NCI-H1092 treated with DMSO at 0.1 percent for 48 hours (cell line): ENCODE results near the gene ZNF837.
"Not testable (repeated sequence)": the region's sequence is repeated elsewhere in the genome, so short reads cannot be mapped to it uniquely, and the experiment has no call there.

Experiments
- DNase-seq: peaks from one replicate; lab custom pipeline; 2025; lab: John Stamatoyannopoulos, UW

The ZNF837 gene

DNA sequence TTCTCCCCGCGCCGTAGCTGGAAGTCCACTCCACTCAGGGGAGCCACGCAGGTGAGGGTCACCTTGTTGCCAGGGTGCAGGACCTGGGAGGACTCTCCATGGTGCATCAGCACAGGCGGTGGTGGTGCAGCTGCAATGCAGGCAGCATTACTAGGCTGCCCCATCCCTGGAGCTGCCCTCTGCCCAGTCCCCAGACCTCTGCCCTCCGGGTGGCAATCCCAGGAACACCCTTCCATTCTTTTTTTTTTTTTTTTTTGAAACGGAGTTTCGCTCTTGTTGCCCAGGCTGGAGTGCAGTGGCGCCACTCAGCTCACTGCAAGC, 29.3 kb downstream of the ZNF837 start:
- no peak for DNase-seq

GRCh38 chr19:58350871-58351557, 29.8 kb downstream of the ZNF837 start:
- DNase-seq, result no peak

DNA sequence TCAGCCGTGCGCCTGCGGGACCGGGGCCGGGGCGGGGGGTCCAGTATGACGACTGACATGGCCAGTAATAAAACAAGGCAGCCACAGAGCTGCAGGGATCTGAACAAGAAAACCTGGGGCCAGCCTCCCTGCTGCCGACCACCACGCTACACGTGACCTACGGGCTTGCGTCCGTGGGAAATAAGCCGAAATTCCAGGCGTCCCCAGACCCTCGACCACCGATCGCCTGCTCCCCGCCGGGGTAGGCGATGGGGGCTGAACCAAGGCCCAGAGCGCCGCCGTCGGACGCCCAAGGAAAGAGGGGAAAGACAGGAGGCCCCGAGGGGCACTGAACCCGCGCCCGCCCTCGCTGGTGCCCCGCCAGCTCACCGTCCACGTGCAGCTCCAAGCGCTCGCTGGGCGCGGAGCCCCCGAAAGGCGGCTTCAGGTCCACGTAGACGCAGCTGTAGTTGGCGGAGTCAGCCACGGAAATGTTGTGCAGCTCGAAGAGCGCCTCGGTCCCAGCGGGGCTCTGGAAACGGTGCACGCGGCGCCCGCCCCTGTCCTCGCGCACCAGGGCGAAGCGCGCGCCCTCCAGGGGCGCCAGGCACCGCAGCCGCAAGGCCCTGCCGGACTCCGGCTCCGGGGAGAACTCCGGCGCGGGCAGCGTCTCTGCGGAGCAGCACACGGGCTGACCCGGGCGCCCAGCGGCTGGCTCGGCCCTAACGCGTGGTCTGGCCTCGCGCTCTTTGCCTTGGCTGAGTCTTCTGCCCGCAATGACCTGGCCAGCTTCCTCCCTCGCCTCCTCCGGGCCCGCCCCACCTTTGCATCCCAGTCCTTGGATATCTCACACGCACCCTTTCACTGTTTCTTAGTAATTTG, 30.6 kb downstream of the ZNF837 start:
- no peak for DNase-seq

DNA sequence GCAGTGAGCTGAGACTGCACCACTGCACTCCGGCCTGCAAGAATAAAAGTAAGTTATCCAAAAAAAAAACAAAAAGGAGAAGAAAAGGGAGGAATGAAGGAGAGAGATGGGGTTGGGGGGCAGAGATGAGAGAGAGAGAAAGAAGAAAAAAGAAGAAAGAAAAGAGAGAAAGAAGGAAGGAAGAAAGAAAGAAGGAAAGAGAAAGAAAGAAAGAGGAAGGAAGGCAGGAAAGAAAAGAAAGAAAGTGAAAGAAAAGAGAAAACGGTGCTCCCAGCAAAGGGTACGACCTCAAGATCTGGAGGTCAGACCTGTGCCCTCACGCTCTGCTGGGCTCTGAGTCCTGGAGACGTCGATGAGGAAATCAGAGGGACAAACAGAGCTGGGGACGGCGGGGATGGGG, 31.2 kb downstream of the ZNF837 start:
- DNase-seq, result no peak

GRCh38 chr19:58348080-58348479, 32.8 kb downstream of the ZNF837 start:
- DNase-seq, result not testable (repeated sequence)

DNA sequence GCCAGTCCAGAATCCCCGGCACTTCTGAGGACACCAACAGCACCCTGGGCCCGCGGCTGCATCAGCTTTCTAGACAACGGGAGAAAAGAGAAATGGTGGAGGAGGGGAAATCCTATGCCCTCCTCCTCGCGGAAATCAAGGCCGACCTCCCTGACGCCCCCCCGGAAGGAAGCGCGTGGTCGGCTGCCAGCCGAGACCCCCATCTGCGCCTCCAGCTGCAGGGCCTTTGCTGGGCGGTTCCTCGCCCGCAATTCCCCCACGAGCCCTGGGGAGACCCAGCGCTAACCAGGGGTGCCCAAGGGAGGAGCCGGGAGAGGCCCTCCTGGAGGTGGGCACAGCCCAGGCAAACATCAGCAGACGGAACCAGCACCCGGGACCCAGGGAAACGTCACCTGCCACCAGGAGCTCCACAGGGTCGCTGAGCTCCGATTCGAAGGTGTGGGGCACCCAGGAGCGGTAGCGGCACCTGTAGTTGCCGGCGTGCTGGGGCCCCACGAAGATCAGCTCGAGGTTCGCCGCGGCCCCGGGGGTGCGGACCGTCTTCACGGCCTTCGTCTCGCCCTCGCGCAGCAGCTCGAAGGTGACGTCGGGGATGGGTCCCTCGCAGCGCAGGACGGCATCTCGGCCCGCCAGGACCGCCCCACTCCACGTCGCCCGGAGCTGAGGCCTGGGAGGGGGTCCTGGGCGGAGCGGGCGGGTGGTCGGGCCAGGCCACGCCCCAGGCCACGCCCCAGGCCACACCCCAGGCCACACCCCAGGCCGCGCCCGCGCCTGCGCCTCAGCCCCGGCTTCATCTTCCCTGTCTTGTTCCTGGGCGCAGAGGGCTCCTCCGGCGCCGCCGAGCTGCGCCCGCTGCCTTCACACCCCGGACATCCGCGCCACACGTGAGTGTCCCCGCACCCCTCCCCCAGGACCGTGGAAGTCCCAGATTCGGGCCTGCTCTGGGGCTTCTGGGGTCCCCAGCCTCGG, 33.6 kb downstream of the ZNF837 start:
- DNase-seq, result peak; percentile 41

DNA sequence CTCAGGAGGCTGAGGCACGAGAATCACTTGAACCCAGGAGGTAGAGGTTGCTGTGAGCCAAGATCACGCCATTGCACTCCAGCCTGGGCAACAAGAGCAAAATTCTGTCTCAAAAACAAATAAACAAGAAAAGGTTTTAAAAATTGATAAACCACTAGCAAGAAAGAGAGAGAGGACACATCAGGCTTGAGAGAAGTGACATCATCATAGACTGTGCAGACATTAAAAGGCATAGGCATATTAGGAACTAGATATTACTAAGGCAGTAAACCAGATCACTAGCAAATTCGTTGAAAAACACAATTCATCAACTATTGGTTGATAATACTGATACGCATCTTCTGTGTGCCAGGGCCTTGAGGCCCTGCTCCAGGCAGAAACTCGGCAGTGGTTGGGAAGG, 35.3 kb downstream of the ZNF837 start:
- DNase-seq, result no peak

- DNase-seq, result no peak
These were observed 41.8 kb downstream of the ZNF837 start for GRCh38 chr19:58338825-58339558.

- no peak for DNase-seq
These were observed 42.5 kb downstream of the ZNF837 start for GRCh38 chr19:58338336-58338735.

- DNase-seq, result no peak
These were observed 44.0 kb downstream of the ZNF837 start for GRCh38 chr19:58336820-58337219.

DNA sequence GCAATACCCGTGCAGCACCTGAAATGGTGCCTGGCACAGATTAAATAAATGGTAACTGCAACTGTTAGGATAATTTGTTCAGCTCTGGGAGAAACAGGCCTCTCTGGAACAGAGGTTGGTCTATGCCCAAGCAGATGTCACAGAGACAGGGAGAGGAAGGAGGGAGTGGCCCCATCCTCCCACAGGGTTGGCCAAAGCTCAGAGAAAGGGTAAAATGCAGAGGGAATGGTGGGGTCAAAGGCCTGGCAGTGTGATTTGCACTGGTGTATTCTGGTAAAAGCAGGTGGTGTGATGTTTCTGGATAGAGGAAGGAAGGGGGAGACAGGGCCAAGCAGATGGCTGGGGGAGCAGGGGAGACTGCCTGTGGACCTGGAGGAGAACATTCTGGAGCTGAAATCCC, 44.6 kb downstream of the ZNF837 start:
- DNase-seq, result no peak

DNA sequence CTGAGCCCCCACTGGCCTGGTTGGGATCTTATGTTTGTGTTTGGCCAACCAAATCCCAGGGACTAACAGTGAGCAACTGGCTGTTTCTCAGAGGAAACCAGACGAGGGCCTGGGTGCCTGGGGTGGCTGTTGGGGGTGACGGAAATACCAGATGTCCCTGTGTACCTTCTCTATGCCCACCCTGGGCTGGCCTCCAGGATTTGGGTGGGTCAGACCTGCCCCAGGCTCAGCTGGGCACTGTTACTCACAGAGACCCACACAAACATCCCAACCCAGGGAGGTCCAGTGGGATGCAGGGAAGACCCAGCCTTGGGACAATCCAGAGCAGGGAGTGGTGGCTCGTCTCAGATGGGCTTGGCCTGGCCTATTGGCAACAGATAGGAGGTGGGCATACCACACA, 45.2 kb downstream of the ZNF837 start:
- no peak for DNase-seq

- DNase-seq, result no peak
These were observed 46.1 kb downstream of the ZNF837 start for GRCh38 chr19:58334691-58335249.

DNA sequence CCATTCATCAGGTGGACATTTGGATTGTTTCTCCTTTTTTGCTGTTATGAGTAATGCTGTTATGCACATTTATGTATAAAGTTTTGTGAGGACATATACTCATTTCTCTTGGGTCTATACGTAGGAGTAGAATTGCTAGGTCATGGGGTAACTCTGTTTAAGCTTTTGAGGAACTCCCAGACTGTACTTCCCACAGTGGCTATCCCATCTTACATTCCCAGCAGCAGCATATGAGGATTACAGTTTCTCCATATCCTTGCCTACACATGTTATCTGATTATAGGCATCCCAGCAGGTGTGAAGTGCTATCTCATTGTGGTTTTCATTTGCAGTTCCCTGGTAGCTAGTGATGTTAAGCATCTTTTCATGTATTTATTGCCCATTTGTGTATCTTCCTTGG, 48.1 kb downstream of the ZNF837 start:
- DNase-seq, result no peak

- no peak for DNase-seq
These were observed 50.4 kb downstream of the ZNF837 start for GRCh38 chr19:58330458-58330857.

GRCh38 chr19:58328999-58329398, 51.8 kb downstream of the ZNF837 start:
- no peak for DNase-seq

DNA sequence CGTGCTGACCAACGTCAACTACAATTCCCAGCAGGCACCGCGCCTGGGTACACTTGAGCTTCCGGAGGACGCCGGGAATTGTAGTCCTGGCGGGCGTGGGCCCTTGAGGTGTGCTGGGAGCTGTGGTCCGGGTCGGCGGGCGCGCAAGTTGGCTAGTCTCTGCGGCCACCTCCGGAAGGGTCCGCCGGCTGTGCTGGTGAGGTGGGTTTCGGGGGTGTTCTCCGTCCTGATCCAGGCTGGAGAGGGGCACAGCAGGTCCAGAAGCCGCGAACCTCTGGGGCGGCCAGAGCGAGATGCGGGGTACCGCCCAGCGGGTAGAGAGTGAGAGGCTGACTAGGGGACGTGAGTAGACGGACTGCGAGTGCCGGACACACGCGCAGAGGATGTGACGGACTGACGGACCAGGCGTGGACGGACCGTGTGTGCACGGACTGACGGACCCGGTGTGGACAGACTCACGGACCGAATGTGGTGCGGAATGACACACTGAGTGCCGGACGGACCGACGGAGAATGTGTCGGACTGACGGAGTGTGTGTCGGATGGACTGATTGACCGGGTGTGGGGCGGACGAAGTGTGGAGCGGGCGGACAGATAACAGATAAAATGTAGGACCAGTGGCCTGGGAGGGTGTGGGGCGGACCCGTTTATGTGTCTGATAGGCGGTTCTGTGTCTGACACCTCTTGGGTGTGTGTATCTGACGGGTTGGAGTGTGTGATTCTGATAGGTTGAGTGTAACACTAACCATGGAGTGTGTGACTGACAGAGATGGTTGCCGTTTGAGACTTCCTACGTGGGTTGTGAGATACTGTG, 53.7 kb downstream of the ZNF837 start, which contains the start of gene ZSCAN22:
Gene ZSCAN22, plus strand, starts transcription at position 81 of the 813 bp plus-strand sequence. CDS start 7,809 bp downstream, outside the sequence.
- DNase-seq, result peak; percentile 85

DNA sequence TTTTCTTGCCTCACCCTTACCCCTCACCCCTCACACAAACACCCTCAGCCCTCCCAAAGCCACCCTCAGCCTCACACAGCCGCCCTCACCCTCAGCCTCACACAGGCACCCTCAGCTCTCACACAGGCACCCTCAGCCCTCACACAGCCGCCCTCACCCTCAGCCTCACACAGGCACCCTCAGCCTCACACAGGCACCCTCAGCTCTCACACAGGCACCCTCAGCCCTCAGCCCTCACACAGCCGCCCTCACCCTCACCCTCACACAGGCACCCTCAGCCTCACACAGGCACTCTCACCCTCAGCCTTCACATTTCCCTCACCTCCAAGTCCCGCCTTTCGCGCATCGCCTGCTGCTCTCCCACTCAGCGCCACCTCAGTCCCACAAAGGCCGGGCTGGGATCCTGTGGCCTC, 54.3 kb downstream of the ZNF837 start:
- no peak for DNase-seq

GRCh38 chr19:58325311-58326022, 55.4 kb downstream of the ZNF837 start:
- DNase-seq, result no peak

DNA sequence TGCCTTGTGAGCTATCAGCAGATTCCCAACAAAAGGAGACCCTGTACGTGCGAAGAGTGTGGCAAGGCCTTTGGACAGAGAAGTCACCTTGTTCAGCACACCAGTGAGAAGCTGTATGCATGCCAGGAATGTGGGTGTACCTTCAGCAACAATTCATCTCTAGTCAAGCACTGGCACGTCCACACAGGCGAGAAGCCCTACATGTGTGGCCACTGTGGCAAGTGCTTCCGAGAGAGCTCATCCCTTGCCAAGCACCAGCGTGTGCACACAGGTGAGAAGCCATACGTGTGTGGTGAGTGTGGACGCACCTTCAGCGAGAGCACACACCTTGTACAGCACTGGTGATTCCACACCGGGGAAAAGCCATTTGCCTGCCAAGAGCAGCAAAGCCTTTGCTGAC, 61.6 kb downstream of the ZNF837 start:
- no peak for DNase-seq
